C4-2B (cell line): ENCODE data around the gene ACTR8.

Experiments
- ZFX ChIP-seq: fragments of 450-650 bp; IDR thresholded peaks from 2 replicates; pipeline ENCODE4 v1.6.1; 2017
- TF ChIP-seq, protein P1 (sequence below): fragments of 450-650 bp; conservative IDR thresholded peaks from 2 replicates; pipeline ENCODE4 v1.5.1; 2017; ENCODE audit warnings: mild to moderate bottlenecking

DNA sequence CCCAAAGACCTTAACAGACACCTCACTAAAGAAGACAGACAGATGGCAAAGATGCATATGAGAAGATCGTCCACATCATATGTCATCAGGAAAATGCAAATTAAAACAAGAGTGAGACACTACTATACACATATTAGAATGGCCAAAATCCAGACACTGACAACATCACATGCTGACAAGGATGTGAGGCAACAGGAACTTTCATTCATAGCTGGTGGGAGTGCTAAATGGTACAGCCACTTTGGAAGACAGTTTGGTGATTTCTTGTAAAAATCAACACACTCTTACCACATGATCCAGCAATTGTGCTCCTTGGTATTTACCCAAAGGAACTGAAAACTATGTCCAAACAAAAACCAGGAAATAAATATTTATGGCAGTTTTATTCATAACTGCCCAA is 53.4 kb downstream of the ACTR8 start:
- TF ChIP-seq, protein P1, sequence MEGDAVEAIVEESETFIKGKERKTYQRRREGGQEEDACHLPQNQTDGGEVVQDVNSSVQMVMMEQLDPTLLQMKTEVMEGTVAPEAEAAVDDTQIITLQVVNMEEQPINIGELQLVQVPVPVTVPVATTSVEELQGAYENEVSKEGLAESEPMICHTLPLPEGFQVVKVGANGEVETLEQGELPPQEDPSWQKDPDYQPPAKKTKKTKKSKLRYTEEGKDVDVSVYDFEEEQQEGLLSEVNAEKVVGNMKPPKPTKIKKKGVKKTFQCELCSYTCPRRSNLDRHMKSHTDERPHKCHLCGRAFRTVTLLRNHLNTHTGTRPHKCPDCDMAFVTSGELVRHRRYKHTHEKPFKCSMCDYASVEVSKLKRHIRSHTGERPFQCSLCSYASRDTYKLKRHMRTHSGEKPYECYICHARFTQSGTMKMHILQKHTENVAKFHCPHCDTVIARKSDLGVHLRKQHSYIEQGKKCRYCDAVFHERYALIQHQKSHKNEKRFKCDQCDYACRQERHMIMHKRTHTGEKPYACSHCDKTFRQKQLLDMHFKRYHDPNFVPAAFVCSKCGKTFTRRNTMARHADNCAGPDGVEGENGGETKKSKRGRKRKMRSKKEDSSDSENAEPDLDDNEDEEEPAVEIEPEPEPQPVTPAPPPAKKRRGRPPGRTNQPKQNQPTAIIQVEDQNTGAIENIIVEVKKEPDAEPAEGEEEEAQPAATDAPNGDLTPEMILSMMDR = no peak
- no peak for TF ChIP-seq ZFX
